Posterior vena cava (tissue), 2 donors: ENCODE data around the gene CCDC175. TPM values are rescaled to one million over a fixed set of nuclear protein-coding genes. Genes with fewer than 3 reads are reported as not detected.
A peak's percentile ranks its signal among the peaks of the same experiment; 100 is the strongest.

Source experiments
- DNase-seq: peaks from one replicate; pipeline ENCODE4 v3.0.0-alpha.2; 2020; ENCODE audit warnings: low spot score
- intact Hi-C, 2 donors: fragments of 100-400 bp; cut with DNase I; formaldehyde crosslinking; loops; one replicate each; pipeline versions ENCODE4 v1.14.1 to v1.14.2; 2022 to 2023
- long read RNA-seq, 2 donors: library from polyadenylated mRNA; unstranded; transcript quantifications; one replicate each; pipeline ENCODE4 v2.0.0, GENCODE V29; 2020 to 2021
- total RNA-seq, 2 donors: library from RNA; stranded (reverse); fragmentation: NEBNext Ultra II Directional; extraction: Animal tissue kit (Norgen Biotek cat#: 25700); gene quantifications; one replicate each; pipeline ENCODE4 v1.2.1, GENCODE V29; 2021
- donor health status: DM: yes; HTN: yes; CAD: no.
- donor health status: DM: yes; HTN: yes; CAD: no.

Gene CCDC175
- under 1 TPM in 1 of 2 donors, not detected in 1; 0.10 TPM for total RNA-seq
- long read RNA-seq, donor 1: 0 reads
- long read RNA-seq, donor 2: 0 reads

GRCh38 chr14:59576332-59577294, at the start of gene CCDC175:
Gene CCDC175 (minus strand): TSS chr14:59576812. CDS start chr14:59576775, 37 bp downstream.
- DNase-seq: peak; percentile 94
- intact Hi-C loops: no loop called here

DNA sequence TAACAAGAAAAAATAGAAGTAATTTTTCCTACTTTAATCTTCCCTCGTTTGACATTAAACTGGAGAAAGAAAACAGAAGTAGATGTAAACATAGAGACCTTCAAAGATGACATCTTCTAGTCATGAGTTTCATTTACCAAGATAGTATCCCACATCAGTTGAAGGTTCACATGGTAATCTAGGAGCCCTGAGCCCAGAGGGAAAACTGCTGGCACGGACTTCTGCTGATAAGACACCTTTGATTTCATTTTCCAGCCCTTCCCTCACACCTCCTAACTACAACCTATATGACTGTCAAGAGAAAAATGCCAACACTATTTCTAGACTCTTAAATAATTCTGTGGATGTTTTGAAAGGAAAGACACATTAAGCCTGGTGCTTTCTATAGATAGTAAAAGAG, 46.0 kb upstream of the CCDC175 start:
- intact Hi-C loops: no loop called here
- no peak for DNase-seq

GRCh38 chr14:59619061-59619460, 42.4 kb upstream of the CCDC175 start:
- DNase-seq: no peak
- intact Hi-C loops: no loop called here

- intact Hi-C loops: no loop called here
- no peak for DNase-seq
These were observed 24.4 kb upstream of the CCDC175 start for GRCh38 chr14:59601056-59601455.

GRCh38 chr14:59600211-59600945, 23.8 kb upstream of the CCDC175 start:
- intact Hi-C loops: no loop called here
- DNase-seq: no peak

DNA sequence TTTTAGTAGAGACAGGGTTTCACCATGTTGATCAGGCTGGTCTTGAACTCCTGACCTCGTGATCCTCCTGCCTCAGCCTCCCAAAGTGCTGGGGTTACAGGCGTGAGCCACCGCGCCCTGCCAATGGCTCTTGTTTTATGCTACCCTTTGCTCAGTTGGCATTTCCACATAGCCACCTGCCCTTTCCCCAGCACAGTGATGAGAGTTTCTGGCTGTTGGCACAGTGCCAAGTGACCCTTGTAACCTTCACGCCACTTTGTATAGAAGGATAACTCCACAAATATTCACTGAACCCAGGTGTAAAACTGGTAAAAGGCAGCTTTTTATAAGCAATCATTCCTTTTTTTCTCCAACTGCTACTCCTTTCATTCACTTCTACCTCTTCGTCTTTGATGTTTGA, 18.5 kb upstream of the CCDC175 start:
- no peak for DNase-seq
- intact Hi-C loops: no loop called here

DNA sequence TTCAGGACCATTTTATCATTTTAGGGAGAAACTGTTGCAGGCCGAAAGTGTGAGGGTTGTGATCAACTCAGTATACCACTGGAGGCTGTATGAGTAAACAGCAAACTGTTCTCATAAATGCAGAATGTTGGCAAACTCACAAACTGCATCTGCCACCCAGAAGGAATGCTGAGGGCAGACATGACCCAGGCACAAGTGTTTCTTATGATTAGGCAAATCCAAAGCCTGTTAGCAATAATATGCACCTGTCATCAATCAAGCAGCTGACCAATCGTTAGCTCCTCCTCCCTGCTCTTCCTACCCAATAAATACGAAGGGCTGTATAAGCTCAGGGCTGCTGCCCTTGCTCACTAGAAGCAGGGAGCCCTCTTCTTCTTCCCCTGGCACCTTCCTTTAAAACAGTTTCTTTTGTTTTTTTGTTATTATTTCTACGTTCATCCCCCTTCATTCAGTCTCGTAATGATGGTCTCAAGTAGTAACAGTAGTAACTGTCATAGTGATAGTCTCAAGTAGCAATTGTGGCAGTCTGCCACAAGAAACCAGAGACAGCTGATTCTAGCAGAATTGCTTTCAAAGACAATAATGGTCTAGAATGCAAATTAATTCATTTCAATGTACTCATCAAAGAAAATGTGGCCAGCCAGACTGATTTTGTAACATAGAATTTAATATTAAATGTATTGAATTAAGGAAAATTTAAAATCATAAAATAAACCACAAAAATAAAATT, 15.2 kb upstream of the CCDC175 start:
- DNase-seq: no peak
- intact Hi-C loops: no loop called here

DNA sequence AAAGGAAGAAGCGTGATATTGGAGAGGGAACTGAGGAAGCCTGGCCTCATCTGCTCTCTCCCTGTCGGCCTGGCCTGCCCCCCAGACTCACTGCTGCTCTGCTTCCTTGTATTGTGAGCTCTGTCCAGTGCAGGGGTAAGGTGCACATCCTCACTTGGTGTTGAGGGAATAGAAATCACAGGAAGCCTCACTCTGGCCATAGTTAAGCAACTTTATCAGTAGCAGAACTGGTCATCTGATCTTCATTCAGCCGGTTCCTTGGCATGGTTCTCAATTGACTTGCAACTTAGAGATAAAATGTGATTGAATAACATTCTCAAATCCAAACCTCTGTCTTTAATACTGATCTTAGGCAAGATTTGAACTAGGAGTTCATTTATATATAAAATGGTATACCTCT, 11.5 kb upstream of the CCDC175 start:
- no peak for DNase-seq

GRCh38 chr14:59585891-59586554, 9.4 kb upstream of the CCDC175 start:
- intact Hi-C loops: no loop called here
- no peak for DNase-seq

More for the DNA sequence above, 11.5 kb upstream of the CCDC175 start:
- intact Hi-C loops: no loop called here

DNA sequence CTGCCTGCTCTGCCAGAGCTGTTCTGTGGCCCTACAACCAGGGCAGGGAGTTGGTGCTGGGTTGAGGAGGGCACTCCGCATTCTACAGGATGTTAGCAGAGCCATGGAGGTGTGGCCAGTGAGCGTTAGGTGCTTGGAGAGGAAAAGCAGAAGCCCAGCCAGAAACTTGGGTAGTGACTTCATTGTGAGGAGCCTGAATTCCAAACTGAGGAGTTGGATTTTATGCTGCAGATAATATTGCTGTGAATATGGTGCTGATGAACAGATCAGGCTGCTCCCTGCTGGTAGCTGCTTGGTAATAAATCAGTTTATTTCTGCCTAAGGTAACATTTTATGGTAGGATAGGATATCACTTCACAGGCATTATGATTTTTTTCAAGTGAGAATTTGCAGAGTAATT, 7.1 kb upstream of the CCDC175 start:
- no peak for DNase-seq

GRCh38 chr14:59582845-59583509, 6.4 kb upstream of the CCDC175 start:
- DNase-seq: no peak
- intact Hi-C loops: no loop called here

More for the DNA sequence above, 7.1 kb upstream of the CCDC175 start:
- intact Hi-C loops: no loop called here

GRCh38 chr14:59582161-59582560, 5.5 kb upstream of the CCDC175 start:
- intact Hi-C loops: no loop called here

DNA sequence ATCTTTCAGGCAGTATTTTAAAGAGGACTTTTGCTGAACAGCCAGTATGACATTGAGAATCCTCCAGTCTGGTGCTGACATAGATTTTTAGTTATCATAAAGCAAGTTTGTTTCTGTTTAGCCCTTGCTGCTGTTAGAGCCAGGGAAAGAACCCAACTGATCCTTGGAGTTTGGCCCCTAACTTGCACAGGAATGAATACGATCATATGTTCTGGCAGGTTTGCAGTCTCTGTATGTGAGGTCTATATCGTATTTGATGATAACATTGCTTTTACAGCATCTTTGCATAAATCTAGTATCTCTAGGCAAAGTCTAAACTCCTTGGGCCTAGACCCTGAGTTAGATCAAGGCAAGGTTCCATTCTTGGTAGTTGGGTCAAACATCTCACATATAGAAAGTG, 4.3 kb upstream of the CCDC175 start:
- intact Hi-C loops: no loop called here
- DNase-seq: no peak

More at GRCh38 chr14:59582161-59582560, 5.5 kb upstream of the CCDC175 start:
- no peak for DNase-seq

- intact Hi-C loops: no loop called here
- DNase-seq: no peak
These were observed 6.5 kb downstream of the CCDC175 start for GRCh38 chr14:59570122-59570521.

DNA sequence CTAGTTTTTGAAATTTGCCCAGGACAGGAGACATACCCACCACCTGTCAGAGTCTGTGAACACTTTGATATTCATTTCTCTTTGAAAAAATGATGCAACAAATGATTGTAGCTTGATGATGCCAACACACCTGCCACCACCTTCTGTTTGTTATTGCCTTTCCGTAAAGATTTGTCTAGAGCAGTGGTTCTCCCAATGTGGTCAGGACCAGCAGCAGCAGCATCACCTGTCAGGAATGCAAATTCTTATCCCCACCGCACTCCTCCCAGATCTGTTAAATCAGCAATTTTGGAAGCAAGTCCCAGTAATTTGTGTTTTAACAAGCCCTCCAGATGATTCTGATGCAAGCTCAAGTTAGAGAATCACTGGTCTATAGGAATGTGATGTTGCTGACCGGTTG, 9.9 kb downstream of the CCDC175 start:
- intact Hi-C loops: no loop called here

GRCh38 chr14:59566296-59566695, 10.3 kb downstream of the CCDC175 start:
- intact Hi-C loops: no loop called here
- no peak for DNase-seq

More for the DNA sequence above, 9.9 kb downstream of the CCDC175 start:
- no peak for DNase-seq

DNA sequence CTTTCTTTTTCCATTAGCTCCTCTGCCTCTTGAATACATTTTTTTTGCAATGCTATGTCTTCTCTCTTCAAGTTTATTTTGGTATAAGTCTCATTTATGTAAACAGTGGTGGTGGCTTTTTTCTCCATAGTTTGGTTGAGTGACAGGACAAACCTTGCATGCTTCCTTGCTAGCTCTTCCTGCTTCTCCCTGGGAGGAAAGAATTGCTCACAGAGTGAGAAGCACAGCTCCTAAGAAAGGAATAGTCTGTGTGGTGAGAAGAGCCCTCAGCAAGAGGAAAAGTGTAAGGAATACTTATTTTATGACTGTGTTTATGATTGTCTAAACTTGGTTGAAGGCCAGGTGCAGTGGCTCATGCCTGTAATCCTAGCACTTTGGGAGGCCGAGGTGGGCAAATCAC, 11.5 kb downstream of the CCDC175 start:
- DNase-seq: no peak
- intact Hi-C loops: no loop called here

- no peak for DNase-seq
- intact Hi-C loops: no loop called here
These were observed 12.2 kb downstream of the CCDC175 start for GRCh38 chr14:59564366-59564765.

DNA sequence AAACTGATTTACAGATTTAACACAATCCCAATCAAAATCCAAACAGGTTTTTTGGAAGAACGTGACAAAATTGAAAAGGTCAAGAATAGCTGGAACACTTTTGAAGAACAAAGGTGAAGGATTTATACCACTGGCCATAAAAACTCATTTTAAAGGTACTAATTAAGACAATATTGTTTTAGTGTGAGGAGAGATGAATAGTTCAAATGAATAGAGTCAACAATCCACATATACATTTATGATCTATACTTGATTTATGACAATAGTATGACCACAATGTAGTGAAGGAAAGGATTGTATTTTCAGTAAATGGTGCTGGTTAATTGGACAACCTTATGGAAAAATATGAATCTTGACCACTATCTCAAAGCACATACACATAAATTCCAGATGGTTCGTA, 29.3 kb downstream of the CCDC175 start:
- intact Hi-C loops: no loop called here
- DNase-seq: no peak
